ENCODE data around the gene DLG2.

DNA sequence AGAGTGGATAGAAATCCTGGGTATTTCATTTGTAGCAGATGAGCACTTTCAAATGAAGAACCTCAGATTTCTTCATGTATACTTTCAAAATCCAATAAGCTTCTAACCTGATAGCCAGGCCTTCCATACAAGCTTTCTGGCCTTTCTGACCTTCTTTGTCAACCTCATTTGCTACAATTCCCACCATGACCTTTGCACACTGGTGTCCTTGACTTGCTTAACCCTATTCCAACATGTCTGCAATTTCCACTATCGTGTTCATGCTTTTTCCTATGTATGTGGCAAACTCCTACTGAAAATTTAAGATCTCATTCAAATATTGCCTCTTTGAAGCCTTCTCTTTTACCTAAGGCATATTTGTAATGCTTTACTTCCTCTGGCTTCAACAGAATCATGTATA lies 2098.9 kb downstream of the DLG2 start:
- TF ChIP-seq, protein P1, sequence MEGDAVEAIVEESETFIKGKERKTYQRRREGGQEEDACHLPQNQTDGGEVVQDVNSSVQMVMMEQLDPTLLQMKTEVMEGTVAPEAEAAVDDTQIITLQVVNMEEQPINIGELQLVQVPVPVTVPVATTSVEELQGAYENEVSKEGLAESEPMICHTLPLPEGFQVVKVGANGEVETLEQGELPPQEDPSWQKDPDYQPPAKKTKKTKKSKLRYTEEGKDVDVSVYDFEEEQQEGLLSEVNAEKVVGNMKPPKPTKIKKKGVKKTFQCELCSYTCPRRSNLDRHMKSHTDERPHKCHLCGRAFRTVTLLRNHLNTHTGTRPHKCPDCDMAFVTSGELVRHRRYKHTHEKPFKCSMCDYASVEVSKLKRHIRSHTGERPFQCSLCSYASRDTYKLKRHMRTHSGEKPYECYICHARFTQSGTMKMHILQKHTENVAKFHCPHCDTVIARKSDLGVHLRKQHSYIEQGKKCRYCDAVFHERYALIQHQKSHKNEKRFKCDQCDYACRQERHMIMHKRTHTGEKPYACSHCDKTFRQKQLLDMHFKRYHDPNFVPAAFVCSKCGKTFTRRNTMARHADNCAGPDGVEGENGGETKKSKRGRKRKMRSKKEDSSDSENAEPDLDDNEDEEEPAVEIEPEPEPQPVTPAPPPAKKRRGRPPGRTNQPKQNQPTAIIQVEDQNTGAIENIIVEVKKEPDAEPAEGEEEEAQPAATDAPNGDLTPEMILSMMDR (IDR thresholded peaks at IDR 0.05; ENCODE audit: low read depth, low read length, poor library complexity, severe bottlenecking), result no peak
- no peak for TF ChIP-seq EZH2phosphoT487 (IDR thresholded peaks at IDR 0.05; ENCODE audit: borderline replicate concordance, low read length)

Data from DOHH2 (cell line).